ENCODE data around the gene C2orf69. TPM values are rescaled to one million over a fixed set of nuclear protein-coding genes. Genes with fewer than 3 reads are reported as not detected.

C2orf69 gene, protein sequence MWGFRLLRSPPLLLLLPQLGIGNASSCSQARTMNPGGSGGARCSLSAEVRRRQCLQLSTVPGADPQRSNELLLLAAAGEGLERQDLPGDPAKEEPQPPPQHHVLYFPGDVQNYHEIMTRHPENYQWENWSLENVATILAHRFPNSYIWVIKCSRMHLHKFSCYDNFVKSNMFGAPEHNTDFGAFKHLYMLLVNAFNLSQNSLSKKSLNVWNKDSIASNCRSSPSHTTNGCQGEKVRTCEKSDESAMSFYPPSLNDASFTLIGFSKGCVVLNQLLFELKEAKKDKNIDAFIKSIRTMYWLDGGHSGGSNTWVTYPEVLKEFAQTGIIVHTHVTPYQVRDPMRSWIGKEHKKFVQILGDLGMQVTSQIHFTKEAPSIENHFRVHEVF
- 10 to 100 TPM; 10.9 to 15.5 (median 11.7) TPM for total RNA-seq

DNA sequence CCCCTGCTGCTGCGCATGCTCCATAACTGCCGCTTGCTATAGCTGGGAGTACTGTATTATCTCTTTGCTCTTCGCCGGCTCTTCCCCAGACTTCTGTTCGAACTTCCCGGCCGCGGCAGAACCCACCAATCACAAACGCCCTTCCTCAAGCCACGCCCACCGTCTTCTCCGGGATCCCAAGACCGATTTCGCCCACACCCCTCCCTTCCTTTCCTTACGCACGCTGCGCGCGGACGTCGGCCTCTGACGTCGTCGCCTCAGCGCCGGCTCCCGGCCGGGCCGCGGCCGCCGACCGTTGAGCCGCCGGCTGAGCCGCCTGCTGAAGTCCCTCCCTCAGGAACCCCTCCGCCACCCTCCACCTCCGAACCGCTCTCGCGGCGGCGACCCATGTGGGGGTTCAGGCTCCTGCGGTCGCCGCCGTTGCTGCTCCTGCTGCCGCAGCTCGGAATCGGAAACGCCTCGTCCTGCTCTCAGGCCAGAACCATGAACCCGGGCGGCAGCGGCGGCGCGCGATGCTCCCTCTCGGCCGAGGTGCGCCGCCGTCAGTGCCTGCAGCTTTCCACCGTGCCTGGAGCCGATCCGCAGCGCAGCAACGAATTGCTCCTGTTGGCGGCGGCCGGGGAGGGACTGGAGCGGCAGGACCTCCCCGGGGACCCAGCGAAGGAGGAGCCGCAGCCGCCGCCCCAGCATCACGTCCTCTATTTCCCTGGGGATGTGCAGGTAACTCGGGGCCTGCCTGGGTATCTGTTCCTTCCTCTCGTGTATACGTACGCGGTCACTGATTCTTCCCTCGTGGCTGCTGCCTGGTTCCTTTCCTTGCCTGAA lies at the start of gene C2orf69:
C2orf69 (plus strand) TSS at position 242 of the 825 bp plus-strand sequence; CDS start at position 388, 146 bp downstream.
- WGBS: 0% methylated on average over 47 of the region's 85 CpGs
- H3K36me3 ChIP-seq: peaks cover 2% of the 10 kb centered on the region

DNA sequence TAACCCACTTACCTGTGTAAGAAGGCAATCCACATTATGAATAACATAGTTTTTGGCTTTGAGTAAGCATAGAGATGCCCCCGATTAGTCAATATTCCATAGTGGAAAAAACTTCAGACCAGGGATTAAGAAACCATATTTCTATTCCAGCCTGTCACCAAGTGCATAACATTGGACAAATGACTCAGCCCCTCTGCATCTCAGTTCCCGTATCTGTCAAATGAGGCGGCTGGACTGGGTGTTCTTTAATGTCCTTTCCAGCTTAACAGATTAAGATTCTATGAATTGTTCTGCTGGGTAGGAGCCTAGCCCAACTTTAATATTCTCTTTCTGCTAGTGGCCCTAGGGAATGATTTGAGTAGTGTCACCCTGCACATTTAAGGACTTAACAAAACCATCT lies 48.3 kb upstream of the C2orf69 start:
- TF ChIP-seq EP300 (IDR thresholded peaks at IDR 0.05): no peak
- TF ChIP-seq POLR2A (IDR thresholded peaks at IDR 0.05): no peak
- TF ChIP-seq POLR2AphosphoS5 (IDR thresholded peaks at IDR 0.05): no peak
- TF ChIP-seq, protein P1, sequence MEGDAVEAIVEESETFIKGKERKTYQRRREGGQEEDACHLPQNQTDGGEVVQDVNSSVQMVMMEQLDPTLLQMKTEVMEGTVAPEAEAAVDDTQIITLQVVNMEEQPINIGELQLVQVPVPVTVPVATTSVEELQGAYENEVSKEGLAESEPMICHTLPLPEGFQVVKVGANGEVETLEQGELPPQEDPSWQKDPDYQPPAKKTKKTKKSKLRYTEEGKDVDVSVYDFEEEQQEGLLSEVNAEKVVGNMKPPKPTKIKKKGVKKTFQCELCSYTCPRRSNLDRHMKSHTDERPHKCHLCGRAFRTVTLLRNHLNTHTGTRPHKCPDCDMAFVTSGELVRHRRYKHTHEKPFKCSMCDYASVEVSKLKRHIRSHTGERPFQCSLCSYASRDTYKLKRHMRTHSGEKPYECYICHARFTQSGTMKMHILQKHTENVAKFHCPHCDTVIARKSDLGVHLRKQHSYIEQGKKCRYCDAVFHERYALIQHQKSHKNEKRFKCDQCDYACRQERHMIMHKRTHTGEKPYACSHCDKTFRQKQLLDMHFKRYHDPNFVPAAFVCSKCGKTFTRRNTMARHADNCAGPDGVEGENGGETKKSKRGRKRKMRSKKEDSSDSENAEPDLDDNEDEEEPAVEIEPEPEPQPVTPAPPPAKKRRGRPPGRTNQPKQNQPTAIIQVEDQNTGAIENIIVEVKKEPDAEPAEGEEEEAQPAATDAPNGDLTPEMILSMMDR (IDR thresholded peaks at IDR 0.05): no peak
- DNase-seq (ENCODE audit: low spot score in 2 of 2): no peak
- peaks cover 5% of the 10 kb centered on the region for H3K27me3 ChIP-seq
- 62% methylated on average over 3 of the region's 3 CpGs for WGBS
- no peak overlapping the region for H3K27ac ChIP-seq
- no peaks in the 10 kb centered on the region for H3K4me1 ChIP-seq
- H3K36me3 ChIP-seq: no peaks in the 10 kb centered on the region
- H3K4me3 ChIP-seq: no peak overlapping the region
- no peaks in the 10 kb centered on the region for H3K9me3 ChIP-seq

More for the DNA sequence above, at the start of gene C2orf69:
- TF ChIP-seq, protein P1 (IDR thresholded peaks at IDR 0.05): no peak
- TF ChIP-seq POLR2A (IDR thresholded peaks at IDR 0.05) (peak; percentile 17 to 74), POLR2AphosphoS5 (IDR thresholded peaks at IDR 0.05) (peak in 1 of 3 donors; percentile 7), EP300 (IDR thresholded peaks at IDR 0.05) (no peak)
- H3K4me1 ChIP-seq: peaks cover 25% of the 10 kb centered on the region
- peak within 1 kb of the TSS; percentile 93 for H3K27ac ChIP-seq
- H3K4me3 ChIP-seq: peak within 1 kb of the TSS; percentile 89
- no peaks in the 10 kb centered on the region for H3K9me3 ChIP-seq
- H3K27me3 ChIP-seq: no peaks in the 10 kb centered on the region
- peak; percentile 97 to 98 for DNase-seq (ENCODE audit: low spot score in 2 of 2)

DNA sequence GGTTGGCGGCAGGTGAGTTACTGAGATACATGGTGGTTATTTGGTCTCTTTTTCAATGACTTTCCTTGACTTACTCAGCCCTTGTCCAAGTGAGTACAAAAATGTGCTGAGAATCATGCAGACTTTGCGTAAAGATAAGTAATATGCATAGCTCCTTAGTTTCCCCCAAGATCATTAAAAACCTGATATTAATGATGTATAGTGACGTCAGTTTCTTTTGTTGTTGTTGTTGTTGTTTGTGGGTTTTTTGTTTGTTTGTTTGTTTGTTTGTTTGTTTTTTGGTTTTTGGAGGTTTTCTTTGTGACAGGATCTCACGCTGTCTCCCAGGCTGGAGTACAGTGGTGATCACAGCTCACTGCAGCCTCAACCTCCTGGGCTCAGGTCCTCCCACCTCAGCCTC lies 45.2 kb upstream of the C2orf69 start:
- Histone ChIP-seq H3K36me3 (no peaks in the 10 kb centered on the region), H3K27me3 (no peaks in the 10 kb centered on the region), H3K9me3 (no peaks in the 10 kb centered on the region), H3K4me3 (no peak overlapping the region), H3K4me1 (no peaks in the 10 kb centered on the region), H3K27ac (no peak overlapping the region)
- WGBS: 94% methylated on average over 4 of the region's 4 CpGs
- no peak for DNase-seq (ENCODE audit: low spot score in 2 of 2)
- no peak for TF ChIP-seq POLR2AphosphoS5 (IDR thresholded peaks at IDR 0.05)
- no peak for TF ChIP-seq POLR2A (IDR thresholded peaks at IDR 0.05)
- TF ChIP-seq, protein P1 (IDR thresholded peaks at IDR 0.05): no peak
- no peak for TF ChIP-seq EP300 (IDR thresholded peaks at IDR 0.05)

DNA sequence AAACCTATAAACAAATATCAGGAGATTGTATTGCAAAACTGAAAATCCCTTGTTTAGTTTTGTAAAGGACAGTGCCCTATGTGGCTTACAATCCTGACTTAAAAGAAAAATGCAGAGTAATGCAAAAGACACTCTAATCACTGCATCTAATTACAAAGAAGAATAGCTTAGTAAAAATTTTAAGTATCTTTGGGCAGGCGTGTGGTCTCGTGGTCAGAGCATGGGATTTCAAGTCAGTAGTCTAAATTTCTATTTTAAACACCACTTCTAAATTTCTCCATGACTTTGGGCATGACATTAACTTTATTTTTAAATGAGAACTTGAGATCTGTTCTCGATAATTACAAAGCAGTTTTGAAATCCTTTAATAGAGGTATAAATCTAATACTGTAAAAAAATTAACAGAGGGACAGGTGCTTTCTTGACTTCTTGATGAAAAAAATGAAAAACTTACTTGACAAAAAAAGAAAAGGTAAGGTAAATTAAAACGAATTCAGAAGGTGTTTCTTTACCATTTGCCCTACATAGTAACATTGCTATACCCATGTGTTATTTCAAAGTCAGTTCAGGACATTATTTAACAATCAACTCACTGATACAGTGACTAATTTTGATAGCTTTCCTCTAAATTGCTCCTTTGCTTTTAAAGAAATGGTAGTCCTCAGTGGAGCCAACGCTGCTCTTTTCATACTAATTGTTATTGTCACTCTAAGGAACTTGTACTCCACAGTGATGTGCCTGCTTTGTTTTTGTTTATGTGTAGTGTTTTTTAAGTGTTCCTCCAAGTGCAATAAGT lies 42.5 kb upstream of the C2orf69 start:
- Histone ChIP-seq H3K4me3 (no peak overlapping the region), H3K27ac (no peak overlapping the region), H3K27me3 (no peaks in the 10 kb centered on the region), H3K9me3 (no peaks in the 10 kb centered on the region), H3K4me1 (no peaks in the 10 kb centered on the region), H3K36me3 (no peaks in the 10 kb centered on the region)
- 64% methylated on average over 5 of the region's 5 CpGs for WGBS
- DNase-seq (ENCODE audit: low spot score in 2 of 2): no peak
- TF ChIP-seq POLR2A (IDR thresholded peaks at IDR 0.05) (no peak), EP300 (IDR thresholded peaks at IDR 0.05) (no peak), POLR2AphosphoS5 (IDR thresholded peaks at IDR 0.05) (no peak)
- TF ChIP-seq, protein P1 (IDR thresholded peaks at IDR 0.05): no peak

All from suprapubic skin (tissue), 4 donors.